ENCODE results near the gene NSD2. TPM values are rescaled to one million over a fixed set of nuclear protein-coding genes. Genes with fewer than 3 reads are reported as not detected.
"Not testable (repeated sequence)": the region's sequence is repeated elsewhere in the genome, so short reads cannot be mapped to it uniquely, and the experiment has no call there.

The NSD2 gene
- total RNA-seq, 1 donor from 2014 or later = 45.9 TPM

DNA sequence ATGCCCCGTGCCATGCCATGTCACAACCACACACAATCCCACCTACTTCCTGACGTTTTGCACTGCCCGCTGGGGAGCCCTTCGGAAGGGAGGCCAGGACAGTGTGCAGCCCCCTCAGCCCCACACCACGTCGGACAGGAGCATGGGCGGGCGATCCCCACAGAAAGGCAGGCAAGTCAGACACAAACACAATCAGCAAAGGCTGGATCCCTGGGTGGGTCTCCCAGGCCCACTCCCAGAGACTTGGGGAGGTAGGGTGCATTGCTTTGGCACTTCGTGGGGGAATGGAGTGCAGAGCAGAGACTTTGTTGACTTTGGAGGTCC lies 29.3 kb upstream of the NSD2 start:
- DNase-seq (ENCODE audit: low spot score) = no peak

DNA sequence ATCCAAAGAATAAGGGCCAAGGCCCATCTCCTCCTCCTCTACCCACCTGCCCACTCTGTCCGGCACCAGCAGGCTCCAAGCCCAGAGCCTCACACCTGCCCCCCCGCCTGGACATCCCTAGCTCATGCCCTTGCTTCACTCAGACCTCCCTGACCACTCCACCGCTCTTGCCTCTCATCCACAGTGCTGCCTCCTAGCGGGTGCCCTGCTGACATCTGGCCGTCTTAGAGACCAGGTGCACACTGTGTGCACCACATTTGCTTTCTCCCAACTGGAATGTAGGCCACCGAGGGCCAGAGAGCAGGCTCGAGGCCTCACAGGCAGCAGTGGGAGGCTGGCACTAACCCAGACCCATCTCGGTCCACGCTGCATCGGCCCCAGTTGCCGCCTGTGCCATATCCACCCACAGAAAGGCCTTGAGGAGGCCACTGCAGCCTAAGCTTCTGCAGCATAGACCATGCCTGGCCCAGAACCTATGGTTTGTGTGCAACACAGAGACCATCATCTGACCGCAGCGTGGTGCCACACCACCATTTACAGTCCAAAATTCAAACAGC lies 28.8 kb upstream of the NSD2 start:
- DNase-seq (ENCODE audit: low spot score) = no peak

- no peak for DNase-seq (ENCODE audit: low spot score)
Observed at GRCh38 chr4:1842993-1843448, 28.2 kb upstream of the NSD2 start.

DNA sequence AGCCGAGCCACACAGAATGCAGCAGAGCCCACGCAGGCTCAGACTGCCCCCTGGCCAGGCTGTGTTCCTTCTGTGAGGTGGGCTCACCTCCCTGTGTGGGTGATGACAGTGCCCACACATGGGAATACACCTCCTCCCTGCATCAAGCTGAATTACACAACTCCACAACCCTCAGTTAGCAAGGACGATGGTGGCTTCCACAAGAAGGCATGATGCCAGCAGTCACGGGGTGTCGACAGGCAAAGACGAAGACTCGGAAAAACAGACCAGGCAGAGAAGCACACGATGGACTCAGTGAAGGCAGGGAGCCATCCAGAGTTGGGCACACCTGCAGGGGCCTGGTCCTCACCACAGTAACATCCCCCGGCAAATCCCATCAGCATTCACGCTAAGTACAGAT lies 27.3 kb upstream of the NSD2 start:
- DNase-seq (ENCODE audit: low spot score) = no peak

DNA sequence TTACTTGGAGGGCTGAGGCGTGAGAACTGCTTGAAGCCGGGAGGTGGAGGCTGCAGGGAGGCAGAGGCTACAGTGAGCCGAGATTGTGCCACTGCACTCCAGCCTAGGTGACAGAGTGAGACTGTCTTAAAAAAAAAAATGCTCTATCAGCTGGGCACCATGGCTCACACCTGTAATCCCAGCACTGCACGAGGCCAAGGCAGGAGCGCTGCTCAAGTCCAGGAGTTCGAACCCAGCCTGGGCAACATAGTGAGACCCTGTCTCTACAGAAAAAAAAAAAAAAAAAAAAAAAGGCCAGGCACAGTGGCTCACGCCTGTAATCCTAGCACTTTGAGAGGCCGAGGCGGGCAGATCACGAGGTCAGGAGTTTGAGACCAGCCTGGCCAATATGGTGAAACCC lies 26.6 kb upstream of the NSD2 start:
- not testable (repeated sequence) for DNase-seq (ENCODE audit: low spot score)

- no peak for DNase-seq (ENCODE audit: low spot score)
Observed at GRCh38 chr4:1846580-1846979, 24.6 kb upstream of the NSD2 start.

DNA sequence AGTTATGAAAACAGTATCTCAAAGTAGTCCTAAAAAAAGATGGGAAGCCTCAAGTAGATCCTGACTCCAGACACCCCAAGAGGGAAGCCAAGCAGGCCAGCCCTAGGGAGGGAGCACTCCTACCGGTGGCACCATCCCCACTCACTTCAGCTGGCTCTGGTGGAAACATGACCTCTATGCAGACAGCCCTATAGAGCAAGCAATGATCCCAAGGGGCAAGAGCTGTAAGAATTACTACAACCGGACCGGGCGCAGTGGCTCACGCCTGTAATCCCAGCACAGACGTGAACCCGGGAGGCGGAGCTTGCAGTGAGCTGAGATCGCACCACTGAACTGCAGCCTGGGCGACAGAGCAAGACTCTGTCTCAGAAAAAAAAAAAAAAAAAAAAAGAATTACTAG lies 20.9 kb upstream of the NSD2 start:
- DNase-seq (ENCODE audit: low spot score) = no peak

- no peak for DNase-seq (ENCODE audit: low spot score)
Observed at GRCh38 chr4:1851160-1851559, 20.0 kb upstream of the NSD2 start.

- DNase-seq (ENCODE audit: low spot score) = no peak
Observed at GRCh38 chr4:1851575-1852410, 19.4 kb upstream of the NSD2 start.

GRCh38 chr4:1852904-1853623 lies 18.1 kb upstream of the NSD2 start:
- DNase-seq (ENCODE audit: low spot score) = no peak

GRCh38 chr4:1854752-1855151 lies 16.4 kb upstream of the NSD2 start:
- DNase-seq (ENCODE audit: low spot score) = no peak

DNA sequence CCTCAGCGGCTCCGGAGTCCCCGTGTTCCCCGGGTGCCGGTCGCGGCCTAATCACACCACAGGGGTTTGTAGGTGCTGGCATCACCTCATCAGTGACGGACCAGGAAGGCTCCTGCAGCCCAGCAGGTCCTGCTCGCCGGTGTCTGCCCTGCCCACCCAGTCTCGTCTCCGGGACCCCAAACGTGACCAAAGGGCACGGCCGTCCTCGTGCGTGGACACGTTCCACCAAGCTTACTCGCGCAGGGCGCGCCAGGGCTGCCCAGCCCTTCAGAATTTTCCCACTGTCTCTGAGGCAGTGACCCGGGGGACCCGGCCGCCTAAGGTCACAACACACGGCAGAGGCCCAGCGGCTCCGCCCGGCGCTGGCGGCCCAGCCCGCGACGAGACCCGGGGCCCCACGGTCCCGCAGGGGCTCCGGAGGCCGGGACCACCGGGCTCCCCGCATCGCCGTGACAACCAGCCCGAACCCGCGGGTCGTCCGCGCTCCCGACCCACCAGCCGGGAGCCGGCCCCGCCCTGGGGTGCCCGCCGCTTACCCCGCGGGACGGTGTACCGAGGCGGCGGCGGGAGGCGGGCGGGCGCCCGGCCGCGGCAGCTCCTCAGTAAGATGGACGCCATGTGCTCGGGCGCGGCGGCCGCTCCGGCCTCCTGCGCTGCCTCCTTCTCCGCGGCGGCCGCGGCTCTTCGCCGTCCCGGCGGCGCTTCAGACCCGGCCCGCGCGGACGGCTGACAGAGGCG lies 15.7 kb upstream of the NSD2 start:
- DNase-seq (ENCODE audit: low spot score) = no peak

GRCh38 chr4:1856071-1856942 lies 14.9 kb upstream of the NSD2 start, which contains the start of gene LETM1:
Gene LETM1, minus strand, starts transcription at chr4:1856156. Its CDS starts 206 bp downstream, at chr4:1855950.
- DNase-seq (ENCODE audit: low spot score) = peak; percentile 96

DNA sequence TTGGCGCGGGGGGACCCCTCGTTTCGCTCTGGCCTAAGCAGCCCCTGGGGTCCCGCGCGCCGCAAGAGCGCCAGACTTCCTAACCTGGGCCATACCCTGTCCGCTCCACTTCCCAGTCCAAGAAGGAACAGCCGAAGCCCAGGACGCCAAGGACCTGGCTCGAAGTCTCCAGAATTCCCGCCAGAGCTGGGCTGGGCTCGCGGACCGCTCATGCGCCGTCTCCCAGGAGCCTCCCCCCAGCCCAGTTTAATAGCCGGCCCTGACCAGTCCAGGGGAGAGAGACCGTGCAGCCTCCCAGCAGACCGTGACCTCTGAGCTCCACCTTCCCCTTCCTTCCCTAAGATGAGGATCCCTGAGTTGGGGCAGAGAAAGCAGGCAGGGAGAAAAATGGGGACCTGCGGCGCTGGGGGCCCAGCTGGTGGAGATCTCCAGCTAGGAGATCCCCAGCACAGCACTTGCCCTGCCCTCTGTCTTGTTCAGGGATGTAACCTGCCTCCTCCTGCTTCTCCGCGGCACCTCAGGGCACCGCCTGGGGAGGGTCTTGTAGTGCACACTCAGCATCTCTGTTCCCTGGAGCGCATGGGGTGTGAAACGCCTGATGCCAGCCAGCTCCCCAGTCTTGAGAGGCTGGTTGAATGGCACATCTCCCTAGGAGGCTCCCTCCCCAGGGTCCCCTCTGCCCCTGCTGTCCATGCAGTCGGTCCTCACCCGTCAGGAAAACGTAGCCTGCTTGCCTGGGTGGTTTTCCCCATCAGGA lies 14.1 kb upstream of the NSD2 start:
- DNase-seq (ENCODE audit: low spot score) = no peak

GRCh38 chr4:1857931-1858330 lies 13.3 kb upstream of the NSD2 start:
- DNase-seq (ENCODE audit: low spot score) = no peak

DNA sequence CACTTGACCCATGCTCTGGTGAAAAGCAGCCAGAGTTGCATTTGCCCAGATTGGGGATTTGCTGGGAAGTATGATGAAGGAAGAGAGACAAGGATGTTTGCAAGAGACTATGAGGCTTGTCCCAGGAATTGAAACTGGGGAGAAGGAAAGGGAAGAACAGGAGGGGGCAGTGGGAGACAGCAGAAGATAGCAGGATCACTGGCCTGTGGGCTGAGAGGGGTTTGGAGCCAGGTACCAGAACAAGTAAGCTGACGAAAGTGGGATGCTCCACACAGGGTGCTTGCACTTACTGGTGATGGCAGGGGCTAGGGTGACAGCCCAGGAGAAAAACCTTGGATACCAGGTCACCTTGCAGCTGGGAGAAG lies 11.8 kb upstream of the NSD2 start:
- no peak for DNase-seq (ENCODE audit: low spot score)

- no peak for DNase-seq (ENCODE audit: low spot score)
Observed at GRCh38 chr4:1862055-1862911, 8.9 kb upstream of the NSD2 start.

- DNase-seq (ENCODE audit: low spot score) = no peak
Observed at GRCh38 chr4:1862961-1863296, 8.3 kb upstream of the NSD2 start.

GRCh38 chr4:1863297-1864033 lies 7.7 kb upstream of the NSD2 start:
- no peak for DNase-seq (ENCODE audit: low spot score)

Measured in mucosa of gallbladder (tissue), 1 donor.